WERI-Rb-1 (cell line): ENCODE data around the gene TPPP.
"Not testable (repeated sequence)": the region's sequence is repeated elsewhere in the genome, so short reads cannot be mapped to it uniquely, and the experiment has no call there.

Source experiments
- DNase-seq: peaks from one replicate; pipeline ENCODE4 v3.0.0-alpha.2; 2020
- H3K27ac ChIP-seq: fragments of 250-450 bp; sonication (Bioruptor Pico); 2 replicates; pipeline ENCODE4 v1.5.1; 2020; ENCODE audit warnings: mild to moderate bottlenecking, moderate library complexity
- H3K27me3 ChIP-seq: fragments of 250-450 bp; sonication (Bioruptor Pico); 2 replicates; pipeline ENCODE4 v1.5.1; 2021; ENCODE audit warnings: mild to moderate bottlenecking, low read depth, moderate library complexity; ENCODE audit not compliant: insufficient read depth, severe bottlenecking
- H3K36me3 ChIP-seq: fragments of 250-450 bp; sonication (Bioruptor Pico); 2 replicates; pipeline ENCODE4 v1.5.1; 2020; ENCODE audit warnings: mild to moderate bottlenecking, moderate library complexity
- H3K4me3 ChIP-seq: 2 replicates; pipeline ENCODE4 v1.5.1; 2011; ENCODE audit warnings: low read depth, mild to moderate bottlenecking, control low read depth, low read length
- H3K9me3 ChIP-seq: fragments of 250-450 bp; sonication (Bioruptor Pico); 2 replicates; pipeline ENCODE4 v1.5.1; 2021; ENCODE audit warnings: mild to moderate bottlenecking, moderate library complexity; ENCODE audit not compliant: severe bottlenecking
- TF ChIP-seq, protein P1 (sequence below): IDR thresholded peaks from 2 replicates; pipeline ENCODE4 v1.5.1; 2011; ENCODE audit warnings: low read depth, mild to moderate bottlenecking, control low read depth, inconsistent platforms, low read length

The TPPP gene

DNA sequence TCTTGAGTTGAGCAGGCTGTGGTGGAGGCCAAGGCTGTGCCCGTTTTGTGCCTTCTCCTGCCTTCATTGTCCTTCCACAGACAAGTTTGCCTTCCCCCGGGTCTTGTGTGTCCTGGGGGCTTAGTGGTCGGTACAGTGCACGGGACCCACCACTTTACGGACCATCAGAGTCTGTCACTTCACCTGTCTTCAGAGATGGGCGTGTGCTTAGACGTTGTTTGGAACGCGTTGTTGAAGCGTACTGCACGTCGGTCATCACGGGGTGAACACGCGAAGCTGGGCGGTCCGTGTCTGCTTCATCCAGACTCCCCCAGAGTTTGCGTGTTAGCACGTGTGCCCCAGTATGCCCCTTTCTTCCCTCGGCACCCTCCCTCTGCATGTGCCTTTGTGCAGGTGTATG lies 56.2 kb downstream of the TPPP start:
- peak; percentile 6 for DNase-seq
- no peak overlapping the region for H3K27ac ChIP-seq
- H3K9me3 ChIP-seq: no peaks in the 10 kb centered on the region
- H3K27me3 ChIP-seq: no peaks in the 10 kb centered on the region
- TF ChIP-seq, protein P1, sequence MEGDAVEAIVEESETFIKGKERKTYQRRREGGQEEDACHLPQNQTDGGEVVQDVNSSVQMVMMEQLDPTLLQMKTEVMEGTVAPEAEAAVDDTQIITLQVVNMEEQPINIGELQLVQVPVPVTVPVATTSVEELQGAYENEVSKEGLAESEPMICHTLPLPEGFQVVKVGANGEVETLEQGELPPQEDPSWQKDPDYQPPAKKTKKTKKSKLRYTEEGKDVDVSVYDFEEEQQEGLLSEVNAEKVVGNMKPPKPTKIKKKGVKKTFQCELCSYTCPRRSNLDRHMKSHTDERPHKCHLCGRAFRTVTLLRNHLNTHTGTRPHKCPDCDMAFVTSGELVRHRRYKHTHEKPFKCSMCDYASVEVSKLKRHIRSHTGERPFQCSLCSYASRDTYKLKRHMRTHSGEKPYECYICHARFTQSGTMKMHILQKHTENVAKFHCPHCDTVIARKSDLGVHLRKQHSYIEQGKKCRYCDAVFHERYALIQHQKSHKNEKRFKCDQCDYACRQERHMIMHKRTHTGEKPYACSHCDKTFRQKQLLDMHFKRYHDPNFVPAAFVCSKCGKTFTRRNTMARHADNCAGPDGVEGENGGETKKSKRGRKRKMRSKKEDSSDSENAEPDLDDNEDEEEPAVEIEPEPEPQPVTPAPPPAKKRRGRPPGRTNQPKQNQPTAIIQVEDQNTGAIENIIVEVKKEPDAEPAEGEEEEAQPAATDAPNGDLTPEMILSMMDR: no peak
- peaks cover 82% of the 10 kb centered on the region for H3K36me3 ChIP-seq
- H3K4me3 ChIP-seq: no peak overlapping the region

DNA sequence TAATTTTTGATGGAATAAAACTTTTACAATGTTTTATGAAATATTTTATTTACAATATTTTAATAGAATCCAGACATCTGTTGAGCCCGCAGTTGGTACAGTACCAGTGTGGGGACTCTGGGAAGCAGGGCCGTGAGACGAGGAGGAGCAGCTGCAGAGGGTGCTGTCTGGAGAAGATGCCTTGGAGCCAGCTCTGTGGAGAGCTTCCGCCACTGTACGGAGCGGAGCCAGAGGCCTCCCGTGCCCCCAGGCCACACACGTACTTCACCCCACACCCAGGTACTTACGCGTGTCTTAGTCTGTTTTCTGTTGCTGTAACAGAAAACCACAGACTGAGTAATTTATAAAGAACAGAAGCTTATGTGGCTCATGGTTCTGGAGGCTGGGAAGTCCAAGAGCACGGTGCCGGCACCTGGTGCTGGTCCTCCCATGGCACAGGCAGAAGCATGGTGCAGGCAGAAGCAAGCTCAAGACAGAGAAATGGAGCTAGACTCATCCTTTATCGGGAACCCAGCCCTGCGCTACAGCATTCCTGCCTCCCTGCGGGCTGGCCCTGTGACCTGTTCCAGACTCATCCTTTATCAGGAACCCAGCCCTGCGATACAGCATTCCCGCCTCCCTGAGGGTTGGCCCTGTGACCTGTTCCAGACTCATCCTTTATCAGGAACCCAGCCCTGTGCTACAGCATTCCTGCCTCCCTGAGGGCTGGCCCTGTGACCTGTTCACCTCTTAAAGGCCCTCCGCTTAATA lies 57.7 kb downstream of the TPPP start:
- H3K9me3 ChIP-seq: no peaks in the 10 kb centered on the region
- TF ChIP-seq, protein P1: no peak
- H3K36me3 ChIP-seq: peaks cover 71% of the 10 kb centered on the region
- H3K27ac ChIP-seq: no peak overlapping the region
- peak; percentile 3 for DNase-seq
- H3K27me3 ChIP-seq: no peaks in the 10 kb centered on the region
- H3K4me3 ChIP-seq: no peak overlapping the region

DNA sequence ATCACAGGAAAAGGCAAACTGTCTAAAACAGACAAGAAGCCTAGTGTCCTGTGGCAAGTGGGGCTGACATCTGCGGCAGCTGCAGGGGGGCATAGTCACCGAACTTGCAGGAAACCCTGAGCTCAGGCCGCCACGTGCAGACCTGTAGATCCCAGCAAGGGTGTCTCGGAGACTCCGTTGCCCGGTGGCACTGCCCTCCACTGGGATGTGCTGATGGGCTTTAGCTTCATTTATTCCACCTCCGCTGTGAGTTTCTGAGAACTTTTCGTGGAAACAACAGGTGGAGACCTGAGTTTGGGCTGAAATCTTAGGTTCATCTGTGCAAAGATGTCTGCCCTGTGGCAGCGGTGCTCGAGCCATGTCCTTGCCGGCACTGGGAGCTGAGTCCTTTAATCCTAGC lies 59.0 kb downstream of the TPPP start:
- peak; percentile 3 for DNase-seq
- no peaks in the 10 kb centered on the region for H3K27me3 ChIP-seq
- TF ChIP-seq, protein P1: no peak
- no peak overlapping the region for H3K4me3 ChIP-seq
- no peaks in the 10 kb centered on the region for H3K9me3 ChIP-seq
- peaks cover 58% of the 10 kb centered on the region for H3K36me3 ChIP-seq
- H3K27ac ChIP-seq: no peak overlapping the region

DNA sequence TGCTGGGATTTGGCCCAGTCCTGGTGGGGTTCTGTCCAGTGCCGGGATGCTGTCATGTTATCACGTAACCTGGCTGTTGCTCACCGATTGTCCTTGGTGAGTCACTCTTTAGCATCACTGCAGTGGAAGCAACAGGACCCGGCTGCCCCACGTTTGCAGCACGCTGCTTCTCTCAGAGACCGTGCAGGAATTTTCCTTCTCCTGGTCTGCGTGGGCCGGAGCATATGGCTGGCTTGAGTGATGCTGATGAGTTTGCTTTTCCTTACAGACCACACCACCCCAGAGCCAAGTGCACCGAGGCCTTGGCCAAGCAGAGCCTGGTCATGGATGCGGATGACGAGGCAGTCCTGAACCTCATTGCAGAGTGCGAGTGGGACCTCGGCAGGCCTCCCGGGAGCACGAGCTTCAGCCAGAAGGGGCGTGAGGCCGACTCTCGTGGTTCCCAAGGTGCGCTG lies 59.6 kb downstream of the TPPP start:
- TF ChIP-seq, protein P1: no peak
- Histone ChIP-seq H3K36me3 (peaks cover 56% of the 10 kb centered on the region), H3K4me3 (no peak overlapping the region), H3K27me3 (no peaks in the 10 kb centered on the region), H3K9me3 (no peaks in the 10 kb centered on the region), H3K27ac (no peak overlapping the region)
- peak; percentile 6 for DNase-seq

DNA sequence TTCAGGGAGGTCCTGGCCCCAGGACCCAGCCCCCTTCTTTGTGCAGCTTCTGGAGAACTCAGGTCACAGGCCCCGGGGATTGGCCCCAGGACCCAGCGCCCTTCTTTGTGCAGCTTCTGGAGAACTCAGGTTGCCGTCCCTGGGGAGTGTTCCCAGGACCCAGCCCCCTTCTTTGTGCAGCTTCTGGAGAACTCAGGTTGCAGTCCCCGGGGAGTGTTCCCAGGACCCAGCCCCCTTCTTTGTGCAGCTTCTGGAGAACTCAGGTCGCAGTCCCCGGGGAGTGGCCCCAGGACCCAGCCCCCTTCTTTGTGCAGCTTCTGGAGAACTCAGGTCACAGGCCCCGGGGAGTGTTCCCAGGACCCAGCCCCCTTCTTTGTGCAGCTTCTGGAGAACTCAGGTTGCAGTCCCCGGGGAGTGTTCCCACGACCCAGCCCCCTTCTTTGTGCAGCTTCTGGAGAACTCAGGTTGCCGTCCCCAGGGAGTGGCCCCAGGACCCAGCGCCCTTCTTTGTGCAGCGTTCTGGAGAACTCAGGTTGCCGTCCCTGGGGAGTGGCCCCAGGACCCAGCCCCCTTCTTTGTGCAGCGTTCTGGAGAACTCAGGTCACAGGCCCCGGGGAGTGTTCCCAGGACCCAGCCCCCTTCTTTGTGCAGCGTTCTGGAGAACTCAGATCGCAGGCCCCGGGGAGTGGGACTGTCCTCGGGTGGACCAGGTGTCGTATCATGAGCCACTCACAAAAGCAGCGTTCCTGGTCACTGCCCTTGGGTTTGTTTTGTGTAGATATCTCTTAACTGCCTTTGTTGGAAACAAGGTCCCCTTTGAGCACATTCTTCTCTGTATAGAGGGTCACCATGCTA lies 64.6 kb downstream of the TPPP start:
- not testable (repeated sequence) for H3K27ac ChIP-seq, DNase-seq, H3K27me3 ChIP-seq, H3K4me3 ChIP-seq, H3K9me3 ChIP-seq
- peaks cover 52% of the 10 kb centered on the region for H3K36me3 ChIP-seq

DNA sequence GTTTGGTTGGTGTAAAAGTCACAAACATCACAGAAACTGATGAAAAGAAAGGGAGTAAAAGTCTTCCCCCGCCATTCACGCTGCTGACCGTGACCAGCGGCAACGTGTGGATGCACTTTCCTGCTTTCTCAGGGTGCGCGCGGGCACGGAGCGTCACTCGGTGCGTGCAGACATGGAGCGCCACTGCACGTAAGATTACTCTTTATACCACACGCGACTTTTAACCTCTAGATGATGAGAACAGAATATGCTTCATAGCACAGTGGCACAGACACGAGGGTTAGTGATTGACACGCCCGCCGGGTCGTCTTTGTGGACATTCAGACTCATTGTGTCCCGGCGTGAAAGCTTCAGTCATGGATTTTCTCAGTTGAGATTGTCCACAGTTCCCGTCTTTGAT lies 65.3 kb downstream of the TPPP start:
- Histone ChIP-seq H3K4me3 (no peak overlapping the region), H3K9me3 (no peaks in the 10 kb centered on the region), H3K27ac (no peak overlapping the region), H3K36me3 (peaks cover 55% of the 10 kb centered on the region), H3K27me3 (no peaks in the 10 kb centered on the region)
- no peak for DNase-seq
- TF ChIP-seq, protein P1: no peak
